CD4-positive, alpha-beta T cell (primary cell): ENCODE results near the gene RAB31. TPM values are rescaled to one million over a fixed set of nuclear protein-coding genes. Genes with fewer than 3 reads are reported as not detected.

Source experiments
- ATAC-seq: fragments of 200-7000 bp; cut with Tn5 transposase; one replicate; pipeline ENCODE4 v1.10.0; 2022; ENCODE audit warnings: mild to moderate bottlenecking; ENCODE audit not compliant: poor library complexity
- CTCF ChIA-PET: fragments of 350-600 bp; sonication (Branson Sonifier 250); formaldehyde crosslinking; loops from one replicate; lab custom pipeline; 2021; ENCODE audit warnings: antibody characterized with exemption, inconsistent platforms; lab: Charles Lee
- POLR2A ChIA-PET: fragments of 350-600 bp; sonication (Branson Sonifier 250); formaldehyde crosslinking; loops from one replicate; lab custom pipeline; 2021; ENCODE audit warnings: antibody characterized with exemption, inconsistent platforms; lab: Charles Lee
- DNase-seq, 14 experiments: peaks; one replicate each; pipeline ENCODE4 v3.0.0-alpha.2; 2013 to 2020; ENCODE audit warnings: mixed read lengths in 2 of 14
- H3K27ac ChIP-seq, 2 donors: one replicate each; pipeline versions ENCODE4 v1.5.1 to v1.7.0; 2013; ENCODE audit warnings: low read length in 2 of 2, low read depth in 1 of 2, mild to moderate bottlenecking in 1 of 2
- H3K27me3 ChIP-seq, 2 experiments: 1 replicate in 1 of 2; 2 replicates in 1 of 2; pipeline versions ENCODE4 v1.6.1 to v1.7.0; 2013; ENCODE audit warnings: low read length in 2 of 2, control low read depth in 1 of 2, mild to moderate bottlenecking in 1 of 2, moderate library complexity in 1 of 2; ENCODE audit not compliant: insufficient read depth in 2 of 2, control insufficient read depth in 1 of 2
- H3K36me3 ChIP-seq: one replicate; pipeline ENCODE4 v1.6.1; 2013; ENCODE audit warnings: low read length, control low read depth; ENCODE audit not compliant: insufficient read depth
- H3K4me1 ChIP-seq: one replicate; pipeline ENCODE4 v1.6.1; 2013; ENCODE audit warnings: low read length, control low read depth; ENCODE audit not compliant: insufficient read depth
- H3K4me3 ChIP-seq: one replicate; pipeline ENCODE4 v1.5.1; 2013; ENCODE audit warnings: mild to moderate bottlenecking, low read length, moderate library complexity
- H3K9me3 ChIP-seq, 2 experiments: 1 replicate in 1 of 2; 2 replicates in 1 of 2; pipeline versions ENCODE4 v1.6.1 to v1.7.0; 2013; ENCODE audit warnings: low read length in 2 of 2, mild to moderate bottlenecking in 2 of 2, control low read depth in 1 of 2, moderate library complexity in 1 of 2; ENCODE audit not compliant: control insufficient read depth in 1 of 2, insufficient read depth in 1 of 2
- H3K27ac Mint-ChIP-seq: one replicate; pipeline ENCODE4 v1.8.0; 2020; ENCODE audit warnings: mixed read lengths
- H3K27me3 Mint-ChIP-seq: one replicate; pipeline ENCODE4 v1.8.0; 2021; ENCODE audit warnings: mixed read lengths
- H3K36me3 Mint-ChIP-seq: one replicate; pipeline ENCODE4 v1.8.0; 2021; ENCODE audit warnings: low read depth, mixed read lengths
- H3K4me1 Mint-ChIP-seq: one replicate; pipeline ENCODE4 v1.8.0; 2021; ENCODE audit warnings: low read depth, mixed read lengths
- H3K4me3 Mint-ChIP-seq: one replicate; pipeline ENCODE4 v1.8.0; 2020; ENCODE audit warnings: mild to moderate bottlenecking, mixed read lengths
- H3K9me3 Mint-ChIP-seq: one replicate; pipeline ENCODE4 v1.8.0; 2020; ENCODE audit warnings: mixed read lengths
- CTCF ChIP-seq: fragments of 200-600 bp; IDR thresholded peaks from one replicate; pipeline ENCODE4 v1.8.0; 2022; ENCODE audit warnings: antibody characterized with exemption, mild to moderate bottlenecking
- intact Hi-C, 2 experiments: fragments of 100-400 bp; cut with DNase I in 1 of 2; cut with micrococcal nuclease in 1 of 2; formaldehyde crosslinking; loops; one replicate each; pipeline versions ENCODE4 v1.15.1 to v1.9.0; 2023 to 2025; cut with DNase I, micrococcal nuclease
- total RNA-seq, 174 experiments: library from RNA in 2 of 174; stranded (reverse) in 2 of 174; gene quantifications; one replicate each; pipeline ENCODE4 v1.2.3 and lab custom pipeline; 2021 to 2026

RAB31 gene
- total RNA-seq, 2 experiments from 2014 or later: 1.1 to 1.3 TPM

- CTCF ChIA-PET: no interaction called here
- DNase-seq (no peak), ATAC-seq (no peak)
- peaks cover 8 to 11% of the 10 kb centered on the region in 2 experiments for H3K27me3 ChIP-seq
- intact Hi-C loops: no loop called here
- Mint-ChIP-seq H3K36me3 (no peaks in the 10 kb centered on the region), H3K4me3 (no peak overlapping the region), H3K27me3 (peaks cover 34% of the 10 kb centered on the region), H3K4me1 (no peaks in the 10 kb centered on the region), H3K9me3 (no peaks in the 10 kb centered on the region), H3K27ac (no peak overlapping the region)
- H3K4me3 ChIP-seq: no peak overlapping the region
- H3K27ac ChIP-seq: no peak overlapping the region
- TF ChIP-seq CTCF: no peak
- no peaks in the 10 kb centered on the region for H3K36me3 ChIP-seq
- peaks cover 0 to 15% of the 10 kb centered on the region in 2 experiments for H3K9me3 ChIP-seq
- POLR2A ChIA-PET: no interaction called here
- no peaks in the 10 kb centered on the region for H3K4me1 ChIP-seq
Observed at GRCh38 chr18:9737472-9738121, 29.5 kb downstream of the RAB31 start.

- no peak for DNase-seq
- Histone ChIP-seq H3K27me3 (peaks cover 13 to 14% of the 10 kb centered on the region in 2 experiments), H3K9me3 (peaks cover 0 to 17% of the 10 kb centered on the region in 2 experiments), H3K4me3 (no peak overlapping the region), H3K36me3 (no peaks in the 10 kb centered on the region), H3K27ac (no peak overlapping the region), H3K4me1 (no peaks in the 10 kb centered on the region)
- Mint-ChIP-seq H3K36me3 (no peaks in the 10 kb centered on the region), H3K9me3 (no peaks in the 10 kb centered on the region), H3K4me1 (no peaks in the 10 kb centered on the region), H3K27ac (no peak overlapping the region), H3K4me3 (no peak overlapping the region), H3K27me3 (peaks cover 29% of the 10 kb centered on the region)
- POLR2A ChIA-PET: no interaction called here
- CTCF ChIA-PET: no interaction called here
- intact Hi-C loops: no loop called here
- no peak for TF ChIP-seq CTCF
- ATAC-seq: no peak
Observed at GRCh38 chr18:9738266-9738969, 30.3 kb downstream of the RAB31 start.

GRCh38 chr18:9739516-9739915, 31.4 kb downstream of the RAB31 start:
- H3K9me3 ChIP-seq: peaks cover 0 to 19% of the 10 kb centered on the region in 2 experiments
- ATAC-seq: no peak
- Mint-ChIP-seq H3K27me3 (peaks cover 26% of the 10 kb centered on the region), H3K36me3 (no peaks in the 10 kb centered on the region), H3K4me3 (no peak overlapping the region), H3K9me3 (no peaks in the 10 kb centered on the region), H3K4me1 (no peaks in the 10 kb centered on the region), H3K27ac (no peak overlapping the region)
- ChIA-PET CTCF (no interaction called here), POLR2A (no interaction called here)
- intact Hi-C loops: no loop called here
- H3K27ac ChIP-seq: no peak overlapping the region
- H3K27me3 ChIP-seq: peaks cover 13 to 17% of the 10 kb centered on the region in 2 experiments
- no peak for TF ChIP-seq CTCF
- H3K36me3 ChIP-seq: no peaks in the 10 kb centered on the region
- H3K4me3 ChIP-seq: no peak overlapping the region
- no peaks in the 10 kb centered on the region for H3K4me1 ChIP-seq
- DNase-seq: no peak
